ENCODE data around the gene MEFV.
A peak's percentile ranks its signal among the peaks of the same experiment; 100 is the strongest.

Gene MEFV

GRCh38 chr16:3266873-3267537 is 10.6 kb upstream of the MEFV start:
- DNase-seq: no peak

DNA sequence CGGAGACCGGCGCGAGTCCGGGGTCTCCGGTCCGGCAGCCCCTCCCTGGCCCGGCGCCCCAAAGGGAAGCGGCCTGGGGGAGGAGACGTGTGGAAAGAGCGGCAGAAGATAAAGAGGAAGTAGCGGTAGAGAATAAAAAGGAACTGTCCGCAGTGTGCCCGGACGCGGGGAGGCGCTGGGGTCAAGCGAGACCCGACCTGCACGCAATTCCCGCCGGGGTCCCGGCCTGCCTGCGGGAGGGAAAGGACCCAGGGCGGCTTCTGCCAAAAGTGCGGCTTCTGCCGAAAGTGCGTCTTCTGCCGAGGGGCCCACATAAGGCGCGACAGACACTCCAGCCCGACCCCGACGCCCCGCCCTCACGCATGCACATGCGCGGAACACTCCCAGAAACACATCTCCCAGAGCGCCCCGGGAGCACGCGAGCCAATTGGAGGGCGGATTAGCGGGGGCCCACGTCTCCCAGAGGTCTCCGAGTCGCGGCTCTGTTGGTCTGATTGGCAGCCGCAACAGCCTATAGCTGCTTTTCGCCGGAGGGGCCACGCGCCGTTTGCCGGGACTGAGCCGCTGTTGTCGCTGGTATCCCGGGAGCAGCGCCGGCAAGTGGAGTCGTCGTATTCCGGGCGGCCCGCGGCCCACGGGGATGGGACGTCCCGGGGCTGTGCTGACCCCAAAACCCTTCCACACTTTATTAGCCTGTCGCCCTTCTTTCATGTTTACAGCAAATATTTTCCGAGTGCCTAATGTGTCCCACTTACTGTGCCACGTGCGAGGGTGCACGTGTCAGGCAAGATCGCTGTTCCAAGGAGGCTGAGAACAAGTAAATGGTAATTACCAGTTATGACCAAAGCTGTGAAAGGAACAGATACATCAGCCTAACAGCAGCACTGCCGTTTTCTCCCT is 8.0 kb upstream of the MEFV start:
- peak; percentile 97 for DNase-seq

- no peak for DNase-seq
Measured at GRCh38 chr16:3262517-3262916, 6.1 kb upstream of the MEFV start.

DNA sequence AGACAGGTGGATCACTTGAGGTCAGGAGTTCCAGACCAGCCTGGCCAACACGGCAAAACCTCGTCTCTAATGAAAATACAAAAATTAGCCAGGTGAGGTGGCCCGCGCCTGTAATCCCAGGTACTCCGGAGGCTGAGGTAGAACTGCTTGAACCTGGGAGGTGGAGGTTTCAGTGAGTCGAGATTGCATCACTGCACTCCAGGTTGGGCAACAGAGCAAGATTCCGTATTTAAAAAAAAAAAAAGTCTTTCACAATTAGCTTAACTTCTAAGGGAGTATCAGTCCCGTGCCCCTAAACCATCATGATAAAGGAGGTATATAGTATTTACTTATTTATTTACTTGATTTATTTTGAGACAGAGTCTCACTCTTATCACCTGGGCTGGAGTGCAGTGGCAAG is 3.4 kb upstream of the MEFV start:
- no peak for DNase-seq

DNA sequence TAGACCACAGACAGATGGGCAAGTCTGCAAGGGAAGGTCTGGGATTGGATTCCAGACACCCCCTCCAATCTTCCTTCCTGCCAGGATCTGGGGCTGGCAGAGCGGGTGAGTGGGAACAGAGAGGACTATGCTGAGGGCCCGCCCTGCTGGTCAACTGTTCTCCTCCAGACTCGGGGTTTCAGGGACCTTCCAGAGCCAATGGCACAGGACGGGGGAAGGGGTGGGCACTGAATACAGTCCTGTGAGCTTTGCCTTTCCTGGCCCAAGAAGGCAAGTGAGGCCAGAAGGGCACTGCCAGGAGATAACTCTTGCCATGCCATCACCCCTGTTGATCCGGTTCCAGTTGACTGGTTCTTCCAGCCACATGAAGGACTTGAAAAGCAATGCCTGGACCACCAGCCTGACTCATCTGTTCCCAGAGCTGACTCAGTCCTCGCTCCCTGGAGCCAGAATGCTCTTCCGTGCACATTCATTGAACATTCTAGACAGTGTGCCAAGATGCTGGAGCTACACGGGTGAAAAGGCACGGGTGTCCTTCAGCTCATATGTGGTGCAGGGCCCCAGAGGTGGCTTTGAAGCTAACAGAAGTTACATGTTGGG is 533 bp upstream of the MEFV start:
- no peak for DNase-seq

- DNase-seq: no peak
Measured at GRCh38 chr16:3254309-3254708, 2.1 kb downstream of the MEFV start.

GRCh38 chr16:3252967-3253366 is 3.5 kb downstream of the MEFV start:
- no peak for DNase-seq

DNA sequence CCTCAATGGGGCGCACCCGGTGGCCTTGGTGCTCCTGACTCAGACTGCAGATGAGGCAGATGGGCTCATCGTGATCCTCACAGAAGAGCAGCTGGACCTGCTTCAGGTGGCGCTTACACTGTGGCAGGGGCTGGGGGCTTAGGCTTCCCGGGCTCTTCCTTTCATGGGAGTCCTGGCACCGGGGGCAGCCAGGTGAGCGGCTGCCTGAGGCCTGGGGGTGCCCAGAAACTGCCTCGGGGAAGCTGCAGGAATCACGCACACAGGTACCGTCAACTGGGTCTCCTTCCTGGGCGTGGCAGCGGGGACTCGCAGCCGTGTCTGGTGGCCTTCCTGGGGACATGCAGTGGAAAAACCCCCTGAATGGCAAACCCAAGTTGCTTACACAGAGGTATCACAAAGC is 7.0 kb downstream of the MEFV start:
- no peak for DNase-seq

DNA sequence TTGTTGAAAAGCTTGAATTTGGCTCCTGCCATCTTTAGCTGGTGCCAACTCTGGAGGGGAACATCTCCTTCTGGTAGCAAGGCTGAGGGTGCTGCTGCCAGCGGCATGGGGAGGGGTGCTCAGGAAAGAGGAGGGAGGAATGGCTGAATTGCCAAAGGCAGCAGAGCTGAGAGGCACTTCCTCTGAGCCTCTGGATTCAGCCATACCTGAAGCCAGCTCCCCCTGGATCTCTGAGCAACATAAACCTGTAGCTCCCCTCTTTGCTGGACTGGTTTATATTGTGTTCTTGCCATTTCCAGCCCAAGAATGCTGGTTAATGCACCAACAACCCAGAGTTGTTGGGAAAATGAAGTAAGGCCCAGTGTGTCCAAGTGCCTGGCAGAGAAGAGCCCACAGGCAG is 7.4 kb downstream of the MEFV start:
- no peak for DNase-seq

DNA sequence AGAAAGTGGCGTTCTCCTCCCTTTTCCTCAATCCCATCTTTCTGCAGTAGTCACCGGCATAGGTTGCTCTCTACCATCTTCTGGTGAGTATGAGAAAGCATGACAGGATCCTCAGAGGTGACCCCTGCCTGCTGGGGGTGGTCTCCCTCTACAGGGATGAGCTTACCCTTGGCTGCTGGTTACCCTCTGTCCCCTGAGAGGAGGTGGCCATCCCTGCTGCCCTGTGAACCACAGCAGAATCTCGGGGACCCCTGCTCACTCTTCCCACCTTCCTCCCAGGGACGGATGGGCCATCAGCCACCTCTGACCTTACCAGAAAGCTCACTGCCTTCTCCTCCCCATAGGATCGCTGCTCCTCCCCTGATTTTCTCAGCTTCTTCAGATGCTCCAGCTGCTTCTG is 7.8 kb downstream of the MEFV start:
- DNase-seq: no peak

DNA sequence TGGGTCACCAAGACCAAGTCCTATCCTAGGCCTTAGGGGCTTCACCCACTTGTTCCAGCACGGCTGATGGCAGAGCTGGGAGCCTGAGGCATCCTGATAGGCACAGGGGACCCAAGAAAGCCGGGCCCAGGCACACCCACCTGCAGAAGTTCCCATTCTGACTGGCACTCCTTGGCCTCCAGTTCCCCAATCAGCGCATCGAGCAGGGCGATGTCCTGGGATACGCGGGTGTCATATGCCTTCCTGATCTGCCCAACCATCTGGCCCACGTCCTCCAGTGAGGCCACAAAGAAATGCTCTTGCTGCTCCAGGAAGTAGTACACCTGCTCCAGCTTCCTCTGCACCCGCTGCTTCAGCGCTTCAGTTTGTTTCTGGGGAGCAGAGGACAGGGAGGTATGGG is 9.6 kb downstream of the MEFV start:
- peak; percentile 44 for DNase-seq

GRCh38 chr16:3246002-3246401 is 10.4 kb downstream of the MEFV start:
- DNase-seq: peak; percentile 30

GRCh38 chr16:3243882-3244281 is 12.6 kb downstream of the MEFV start:
- DNase-seq: peak; percentile 49

DNA sequence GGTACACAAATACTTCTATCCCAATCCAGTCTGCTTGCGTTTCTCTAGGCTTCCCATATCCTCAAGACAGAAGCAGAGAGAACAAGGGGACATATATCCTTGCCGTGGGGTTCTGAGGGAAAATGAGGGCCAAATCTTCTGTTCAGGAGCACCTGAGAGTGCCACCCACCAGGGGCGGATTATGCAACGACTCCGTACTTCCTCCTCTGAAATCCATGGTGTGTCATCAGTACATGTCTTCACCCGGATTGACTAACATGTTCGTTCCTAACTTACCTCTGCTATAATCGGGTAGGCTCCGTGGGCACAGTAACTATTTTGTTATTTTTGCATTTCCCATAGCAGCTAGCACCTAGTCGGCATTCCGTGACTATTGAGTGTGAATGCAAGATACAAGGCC is 13.7 kb downstream of the MEFV start:
- peak; percentile 40 for DNase-seq

DNA sequence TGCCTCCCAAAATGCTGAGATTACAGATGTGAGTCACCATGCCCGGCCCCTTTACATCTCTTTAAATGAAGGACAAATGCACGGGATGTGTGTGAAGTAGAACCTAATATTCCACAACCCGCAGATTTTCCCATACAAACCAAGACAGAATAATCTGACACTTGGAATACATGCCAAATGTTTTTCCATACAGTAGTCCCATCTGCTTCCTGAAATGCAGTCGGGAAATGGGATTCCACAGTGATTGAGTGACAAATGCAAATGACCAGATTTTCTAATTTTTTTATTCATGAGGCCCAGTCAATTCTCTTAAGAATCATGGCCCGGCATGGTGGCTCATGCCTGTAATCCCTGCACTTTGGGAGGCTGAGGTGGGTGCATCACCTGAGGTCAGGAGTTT is 14.7 kb downstream of the MEFV start:
- no peak for DNase-seq

GRCh38 chr16:3235856-3236669 is 20.4 kb downstream of the MEFV start:
- DNase-seq: peak; percentile 52

- peak; percentile 97 for DNase-seq
Measured at GRCh38 chr16:3234857-3235561, 21.4 kb downstream of the MEFV start, which contains the start of gene ZNF200. TSS of gene ZNF200 (minus strand) at chr16:3235158. CDS start at chr16:3233755, 1,403 bp downstream.

DNA sequence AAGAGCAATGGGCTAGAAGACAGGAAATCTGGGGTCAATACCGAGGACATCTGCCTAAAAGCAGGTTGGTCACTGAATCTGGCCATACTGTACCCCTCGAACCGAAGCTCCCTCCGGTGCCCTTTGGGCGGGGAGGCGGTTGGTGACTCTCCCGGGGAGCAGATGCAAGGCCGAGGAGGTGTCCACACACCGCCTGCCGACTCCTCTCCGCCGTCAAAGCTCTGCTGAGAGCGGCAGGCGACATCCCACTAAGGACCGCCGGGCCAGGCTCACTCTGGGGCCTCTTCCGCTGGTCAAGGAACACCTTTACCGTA is 21.9 kb downstream of the MEFV start:
- no peak for DNase-seq

- DNase-seq: no peak
Measured at GRCh38 chr16:3223913-3224515, 32.4 kb downstream of the MEFV start.

GRCh38 chr16:3220839-3221238 is 35.6 kb downstream of the MEFV start:
- no peak for DNase-seq

DNA sequence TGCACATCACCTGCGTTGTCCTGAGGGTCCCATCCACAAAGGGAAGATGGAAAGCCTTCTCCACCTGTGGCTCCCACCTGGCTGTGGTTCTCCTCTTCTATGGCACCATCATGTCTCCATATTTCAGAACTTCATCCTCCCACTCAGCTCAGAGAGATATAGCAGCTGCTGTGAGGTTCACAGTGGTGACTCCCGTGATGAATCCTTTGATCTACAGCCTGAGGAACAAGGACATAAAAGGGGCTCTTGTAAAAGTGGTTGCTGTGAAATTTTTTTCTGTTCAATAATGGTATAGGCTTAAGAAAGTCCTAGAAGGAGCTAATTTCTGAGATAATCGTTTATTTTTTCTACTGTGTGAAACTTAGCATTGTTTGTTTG is 40.2 kb downstream of the MEFV start:
- no peak for DNase-seq

GRCh38 chr16:3215601-3216262 is 40.7 kb downstream of the MEFV start:
- no peak for DNase-seq
